Measurements from ENCODE around the gene DCAKD. TPM values are rescaled to one million over a fixed set of nuclear protein-coding genes. Genes with fewer than 3 reads are reported as not detected.

DCAKD gene
- total RNA-seq, 1 donor from 2014 or later: 19.5 TPM

- no peak for ATAC-seq
Observed at GRCh38 chr17:44999433-44999832, 52.0 kb downstream of the DCAKD start.

- no peak for ATAC-seq
Observed at GRCh38 chr17:44998646-44999045, 52.8 kb downstream of the DCAKD start.

- ATAC-seq: peak; percentile 28
Observed at GRCh38 chr17:44997733-44998520, 53.5 kb downstream of the DCAKD start.

GRCh38 chr17:44996304-44996703, 55.1 kb downstream of the DCAKD start:
- no peak for ATAC-seq

- no peak for ATAC-seq
Observed at GRCh38 chr17:44995436-44996001, 55.9 kb downstream of the DCAKD start.

GRCh38 chr17:44992242-44992939, 59.0 kb downstream of the DCAKD start:
- ATAC-seq: no peak

- no peak for ATAC-seq
Observed at GRCh38 chr17:44990994-44991393, 60.4 kb downstream of the DCAKD start.

GRCh38 chr17:44989552-44990138, 61.8 kb downstream of the DCAKD start:
- no peak for ATAC-seq

- peak; percentile 20 for ATAC-seq
Observed at GRCh38 chr17:44988044-44988942, 63.1 kb downstream of the DCAKD start.

GRCh38 chr17:44983563-44983962, 67.9 kb downstream of the DCAKD start:
- ATAC-seq: no peak

- no peak for ATAC-seq
Observed at GRCh38 chr17:44982113-44982702, 69.2 kb downstream of the DCAKD start.

GRCh38 chr17:44981221-44981968, 70.0 kb downstream of the DCAKD start:
- peak; percentile 60 for ATAC-seq

GRCh38 chr17:44979426-44979995, 71.9 kb downstream of the DCAKD start:
- no peak for ATAC-seq

GRCh38 chr17:44978807-44979206, 72.6 kb downstream of the DCAKD start:
- ATAC-seq: no peak

GRCh38 chr17:44977814-44978550, 73.5 kb downstream of the DCAKD start:
- ATAC-seq: no peak

- ATAC-seq: no peak
Observed at GRCh38 chr17:44977065-44977464, 74.4 kb downstream of the DCAKD start.

- ATAC-seq: no peak
Observed at GRCh38 chr17:44976206-44976605, 75.2 kb downstream of the DCAKD start.
